ENCODE results near the gene ANO9.

ANO9 gene

GRCh38 chr11:464316-464715 is 22.5 kb upstream of the ANO9 start:
- Histone ChIP-seq H3K79me2 (ENCODE audit: insufficient read depth, low read length) (no peaks in the 10 kb centered on the region), H3K9ac (ENCODE audit: low read length) (no peak overlapping the region), H3K4me2 (ENCODE audit: low read length) (no peak overlapping the region), H3K27ac (ENCODE audit: low read depth, low read length, poor library complexity, severe bottlenecking) (no peak overlapping the region), H3K27me3 (ENCODE audit: insufficient read depth, low read length) (no peaks in the 10 kb centered on the region), H3K36me3 (ENCODE audit: insufficient read depth, low read length) (no peaks in the 10 kb centered on the region; the same call in 1 of the 2 replicates), H3F3A (ENCODE audit: insufficient read depth, low read length) (no peaks in the 10 kb centered on the region), H3K9me3 (ENCODE audit: low read length) (no peaks in the 10 kb centered on the region), H3K9me2 (ENCODE audit: low read depth, low read length) (no peaks in the 10 kb centered on the region), H3K4me3 (ENCODE audit: low read depth, low read length, poor library complexity, severe bottlenecking) (no peak overlapping the region), H2AFZ (ENCODE audit: low read length) (no peak overlapping the region), H4K20me1 (ENCODE audit: insufficient read depth, low read length) (no peaks in the 10 kb centered on the region), H3K4me1 (ENCODE audit: insufficient read depth, low read length, severe bottlenecking) (no peaks in the 10 kb centered on the region)
- TF ChIP-seq CTCF (IDR thresholded peaks at IDR 0.05; ENCODE audit: low read length) (no peak), EZH2 (IDR thresholded peaks at IDR 0.05; ENCODE audit: borderline replicate concordance, low read length) (no peak)

GRCh38 chr11:462107-462890 is 20.5 kb upstream of the ANO9 start:
- Histone ChIP-seq H4K20me1 (ENCODE audit: insufficient read depth, low read length) (no peaks in the 10 kb centered on the region), H3F3A (ENCODE audit: insufficient read depth, low read length) (no peaks in the 10 kb centered on the region), H3K79me2 (ENCODE audit: insufficient read depth, low read length) (no peaks in the 10 kb centered on the region), H3K36me3 (ENCODE audit: insufficient read depth, low read length) (no peaks in the 10 kb centered on the region; the same call in 1 of the 2 replicates), H3K9me3 (ENCODE audit: low read length) (no peaks in the 10 kb centered on the region), H3K9ac (ENCODE audit: low read length) (no peak overlapping the region), H3K4me2 (ENCODE audit: low read length) (no peak overlapping the region), H3K4me3 (ENCODE audit: low read depth, low read length, poor library complexity, severe bottlenecking) (no peak overlapping the region), H3K9me2 (ENCODE audit: low read depth, low read length) (no peaks in the 10 kb centered on the region), H3K4me1 (ENCODE audit: insufficient read depth, low read length, severe bottlenecking) (peaks cover 1% of the 10 kb centered on the region), H3K27ac (ENCODE audit: low read depth, low read length, poor library complexity, severe bottlenecking) (no peak overlapping the region), H3K27me3 (ENCODE audit: insufficient read depth, low read length) (no peaks in the 10 kb centered on the region), H2AFZ (ENCODE audit: low read length) (no peak overlapping the region)
- TF ChIP-seq CTCF (IDR thresholded peaks at IDR 0.05; ENCODE audit: low read length) (no peak), EZH2 (IDR thresholded peaks at IDR 0.05; ENCODE audit: borderline replicate concordance, low read length) (no peak)

- Histone ChIP-seq H3K4me3 (ENCODE audit: low read depth, low read length, poor library complexity, severe bottlenecking) (no peak overlapping the region), H3K9ac (ENCODE audit: low read length) (no peak overlapping the region), H2AFZ (ENCODE audit: low read length) (no peak overlapping the region), H3K27me3 (ENCODE audit: insufficient read depth, low read length) (no peaks in the 10 kb centered on the region), H3K4me1 (ENCODE audit: insufficient read depth, low read length, severe bottlenecking) (peaks cover 8% of the 10 kb centered on the region), H4K20me1 (ENCODE audit: insufficient read depth, low read length) (no peaks in the 10 kb centered on the region), H3K4me2 (ENCODE audit: low read length) (no peak overlapping the region), H3K79me2 (ENCODE audit: insufficient read depth, low read length) (no peaks in the 10 kb centered on the region), H3K9me3 (ENCODE audit: low read length) (no peaks in the 10 kb centered on the region), H3F3A (ENCODE audit: insufficient read depth, low read length) (no peaks in the 10 kb centered on the region), H3K36me3 (ENCODE audit: insufficient read depth, low read length) (no peaks in the 10 kb centered on the region; the same call in 1 of the 2 replicates), H3K9me2 (ENCODE audit: low read depth, low read length) (no peaks in the 10 kb centered on the region), H3K27ac (ENCODE audit: low read depth, low read length, poor library complexity, severe bottlenecking) (no peak overlapping the region)
- TF ChIP-seq CTCF (IDR thresholded peaks at IDR 0.05; ENCODE audit: low read length), result no peak
- no peak for TF ChIP-seq EZH2 (IDR thresholded peaks at IDR 0.05; ENCODE audit: borderline replicate concordance, low read length)
Measured at GRCh38 chr11:461626-462025, 19.8 kb upstream of the ANO9 start.

Data from OCI-LY1 (cell line).